ENCODE measurements around the gene GPR55.

The GPR55 gene, protein sequence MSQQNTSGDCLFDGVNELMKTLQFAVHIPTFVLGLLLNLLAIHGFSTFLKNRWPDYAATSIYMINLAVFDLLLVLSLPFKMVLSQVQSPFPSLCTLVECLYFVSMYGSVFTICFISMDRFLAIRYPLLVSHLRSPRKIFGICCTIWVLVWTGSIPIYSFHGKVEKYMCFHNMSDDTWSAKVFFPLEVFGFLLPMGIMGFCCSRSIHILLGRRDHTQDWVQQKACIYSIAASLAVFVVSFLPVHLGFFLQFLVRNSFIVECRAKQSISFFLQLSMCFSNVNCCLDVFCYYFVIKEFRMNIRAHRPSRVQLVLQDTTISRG

DNA sequence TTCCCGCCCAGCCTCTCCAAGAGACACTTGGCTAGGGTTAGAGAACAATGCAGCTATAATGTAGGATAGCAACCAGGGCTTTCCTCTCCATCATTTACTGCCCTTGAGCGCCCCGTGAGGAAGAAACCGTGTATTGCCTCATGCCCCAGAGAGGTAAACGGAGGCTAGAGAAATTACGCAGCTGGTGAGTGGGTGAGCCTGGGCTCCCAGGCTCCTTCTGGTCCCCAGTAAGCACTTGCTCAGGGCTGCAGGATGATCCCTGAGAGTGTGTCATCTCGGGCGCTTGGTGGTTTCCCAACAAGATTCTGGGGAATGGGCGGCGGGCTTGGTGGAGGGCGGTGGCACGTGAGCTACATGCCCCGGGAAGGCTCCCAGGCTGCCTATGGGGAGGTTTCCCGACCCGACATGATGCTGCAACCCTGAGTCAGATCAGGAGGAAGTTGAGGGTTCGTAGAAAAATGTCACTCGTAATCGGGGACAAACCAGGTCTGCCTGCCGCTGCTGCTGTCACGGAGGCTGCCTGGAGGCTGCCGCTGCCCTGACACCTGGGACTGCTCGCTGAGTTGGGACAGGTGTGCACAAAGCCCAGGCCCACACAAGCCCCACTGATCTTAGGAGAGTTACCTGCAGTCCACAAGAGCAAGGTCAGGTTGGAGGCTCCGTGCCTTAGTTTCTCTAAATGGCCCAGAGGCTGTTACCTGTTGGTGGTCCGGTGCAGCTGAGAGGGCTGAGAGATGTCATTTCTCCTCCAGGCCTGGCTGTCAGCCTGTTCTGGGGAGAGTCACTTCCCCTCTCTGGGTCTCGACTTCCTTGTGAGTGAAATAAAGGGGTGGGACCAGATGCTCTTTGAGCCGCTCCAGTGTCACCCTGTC, at the start of gene GPR55:
TSS of gene GPR55 (minus strand) at position 773 of the 872 bp plus-strand sequence. CDS start 14,280 bp downstream, outside the sequence.
- TF ChIP-seq, protein P1, sequence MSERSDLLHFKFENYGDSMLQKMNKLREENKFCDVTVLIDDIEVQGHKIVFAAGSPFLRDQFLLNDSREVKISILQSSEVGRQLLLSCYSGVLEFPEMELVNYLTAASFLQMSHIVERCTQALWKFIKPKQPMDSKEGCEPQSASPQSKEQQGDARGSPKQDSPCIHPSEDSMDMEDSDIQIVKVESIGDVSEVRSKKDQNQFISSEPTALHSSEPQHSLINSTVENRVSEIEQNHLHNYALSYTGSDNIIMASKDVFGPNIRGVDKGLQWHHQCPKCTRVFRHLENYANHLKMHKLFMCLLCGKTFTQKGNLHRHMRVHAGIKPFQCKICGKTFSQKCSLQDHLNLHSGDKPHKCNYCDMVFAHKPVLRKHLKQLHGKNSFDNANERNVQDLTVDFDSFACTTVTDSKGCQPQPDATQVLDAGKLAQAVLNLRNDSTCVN (tag by site-specific recombination; optimal IDR thresholded peaks at IDR 0.05): no peak
- TF ChIP-seq, protein P2, sequence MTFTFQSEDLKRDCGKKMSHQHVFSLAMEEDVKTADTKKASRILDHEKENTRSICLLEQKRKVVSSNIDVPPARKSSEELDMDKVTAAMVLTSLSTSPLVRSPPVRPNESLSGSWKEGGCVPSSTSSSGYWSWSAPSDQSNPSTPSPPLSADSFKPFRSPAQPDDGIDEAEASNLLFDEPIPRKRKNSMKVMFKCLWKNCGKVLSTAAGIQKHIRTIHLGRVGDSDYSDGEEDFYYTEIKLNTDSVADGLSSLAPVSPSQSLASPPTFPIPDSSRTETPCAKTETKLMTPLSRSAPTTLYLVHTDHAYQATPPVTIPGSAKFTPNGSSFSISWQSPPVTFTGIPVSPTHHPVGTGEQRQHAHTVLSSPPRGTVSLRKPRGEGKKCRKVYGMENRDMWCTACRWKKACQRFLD (tag by site-specific recombination; IDR thresholded peaks at IDR 0.05): no peak
- no peak for TF ChIP-seq ZNF621 (tag by site-specific recombination; IDR thresholded peaks at IDR 0.05)
- no peak for TF ChIP-seq ZNF600 (tag by site-specific recombination; IDR thresholded peaks at IDR 0.05)
- no peak for TF ChIP-seq KLF10 (tag by site-specific recombination; IDR thresholded peaks at IDR 0.05)
- TF ChIP-seq TCF7L2 (IDR thresholded peaks at IDR 0.05; ENCODE audit: borderline replicate concordance, low read depth, low read length): no peak
- no peak for TF ChIP-seq ZNF530 (tag by site-specific recombination; IDR thresholded peaks at IDR 0.05; ENCODE audit: low read depth)
- no peak for TF ChIP-seq BCL11B (tag by site-specific recombination; IDR thresholded peaks at IDR 0.05; ENCODE audit: low read depth)
- TF ChIP-seq ZBTB20 (tag by site-specific recombination; IDR thresholded peaks at IDR 0.05): no peak
- TF ChIP-seq ZNF660 (tag by site-specific recombination; IDR thresholded peaks at IDR 0.05): no peak
- no peak for TF ChIP-seq ZNF302 (tag by site-specific recombination; IDR thresholded peaks at IDR 0.05; ENCODE audit: low read depth)
- TF ChIP-seq, protein P3, sequence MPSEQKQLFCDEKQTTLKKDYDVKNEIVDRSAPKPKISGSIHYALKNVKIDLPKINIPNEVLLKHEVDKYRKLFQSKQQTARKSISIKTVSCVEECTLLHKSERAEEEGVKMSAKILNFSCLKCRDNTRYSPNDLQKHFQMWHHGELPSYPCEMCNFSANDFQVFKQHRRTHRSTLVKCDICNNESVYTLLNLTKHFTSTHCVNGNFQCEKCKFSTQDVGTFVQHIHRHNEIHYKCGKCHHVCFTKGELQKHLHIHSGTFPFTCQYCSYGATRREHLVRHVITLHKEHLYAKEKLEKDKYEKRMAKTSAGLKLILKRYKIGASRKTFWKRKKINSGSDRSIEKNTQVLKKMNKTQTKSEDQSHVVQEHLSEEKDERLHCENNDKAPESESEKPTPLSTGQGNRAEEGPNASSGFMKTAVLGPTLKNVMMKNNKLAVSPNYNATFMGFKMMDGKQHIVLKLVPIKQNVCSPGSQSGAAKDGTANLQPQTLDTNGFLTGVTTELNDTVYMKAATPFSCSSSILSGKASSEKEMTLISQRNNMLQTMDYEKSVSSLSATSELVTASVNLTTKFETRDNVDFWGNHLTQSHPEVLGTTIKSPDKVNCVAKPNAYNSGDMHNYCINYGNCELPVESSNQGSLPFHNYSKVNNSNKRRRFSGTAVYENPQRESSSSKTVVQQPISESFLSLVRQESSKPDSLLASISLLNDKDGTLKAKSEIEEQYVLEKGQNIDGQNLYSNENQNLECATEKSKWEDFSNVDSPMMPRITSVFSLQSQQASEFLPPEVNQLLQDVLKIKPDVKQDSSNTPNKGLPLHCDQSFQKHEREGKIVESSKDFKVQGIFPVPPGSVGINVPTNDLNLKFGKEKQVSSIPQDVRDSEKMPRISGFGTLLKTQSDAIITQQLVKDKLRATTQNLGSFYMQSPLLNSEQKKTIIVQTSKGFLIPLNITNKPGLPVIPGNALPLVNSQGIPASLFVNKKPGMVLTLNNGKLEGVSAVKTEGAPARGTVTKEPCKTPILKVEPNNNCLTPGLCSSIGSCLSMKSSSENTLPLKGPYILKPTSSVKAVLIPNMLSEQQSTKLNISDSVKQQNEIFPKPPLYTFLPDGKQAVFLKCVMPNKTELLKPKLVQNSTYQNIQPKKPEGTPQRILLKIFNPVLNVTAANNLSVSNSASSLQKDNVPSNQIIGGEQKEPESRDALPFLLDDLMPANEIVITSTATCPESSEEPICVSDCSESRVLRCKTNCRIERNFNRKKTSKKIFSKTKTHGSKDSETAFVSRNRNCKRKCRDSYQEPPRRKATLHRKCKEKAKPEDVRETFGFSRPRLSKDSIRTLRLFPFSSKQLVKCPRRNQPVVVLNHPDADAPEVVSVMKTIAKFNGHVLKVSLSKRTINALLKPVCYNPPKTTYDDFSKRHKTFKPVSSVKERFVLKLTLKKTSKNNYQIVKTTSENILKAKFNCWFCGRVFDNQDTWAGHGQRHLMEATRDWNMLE (tag by site-specific recombination; conservative IDR thresholded peaks at IDR 0.05; ENCODE audit: low read depth): no peak
- TF ChIP-seq ZNF629 (tag by site-specific recombination; IDR thresholded peaks at IDR 0.05): no peak
- TF ChIP-seq, protein P4, sequence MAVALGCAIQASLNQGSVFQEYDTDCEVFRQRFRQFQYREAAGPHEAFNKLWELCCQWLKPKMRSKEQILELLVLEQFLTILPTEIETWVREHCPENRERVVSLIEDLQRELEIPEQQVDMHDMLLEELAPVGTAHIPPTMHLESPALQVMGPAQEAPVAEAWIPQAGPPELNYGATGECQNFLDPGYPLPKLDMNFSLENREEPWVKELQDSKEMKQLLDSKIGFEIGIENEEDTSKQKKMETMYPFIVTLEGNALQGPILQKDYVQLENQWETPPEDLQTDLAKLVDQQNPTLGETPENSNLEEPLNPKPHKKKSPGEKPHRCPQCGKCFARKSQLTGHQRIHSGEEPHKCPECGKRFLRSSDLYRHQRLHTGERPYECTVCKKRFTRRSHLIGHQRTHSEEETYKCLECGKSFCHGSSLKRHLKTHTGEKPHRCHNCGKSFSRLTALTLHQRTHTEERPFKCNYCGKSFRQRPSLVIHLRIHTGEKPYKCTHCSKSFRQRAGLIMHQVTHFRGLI (tag by site-specific recombination; IDR thresholded peaks at IDR 0.05): no peak
- TF ChIP-seq BCL11A (tag by site-specific recombination; IDR thresholded peaks at IDR 0.05; ENCODE audit: low read depth): no peak
- no peak for TF ChIP-seq ZNF248 (tag by site-specific recombination; IDR thresholded peaks at IDR 0.05)
- TF ChIP-seq, protein P5, sequence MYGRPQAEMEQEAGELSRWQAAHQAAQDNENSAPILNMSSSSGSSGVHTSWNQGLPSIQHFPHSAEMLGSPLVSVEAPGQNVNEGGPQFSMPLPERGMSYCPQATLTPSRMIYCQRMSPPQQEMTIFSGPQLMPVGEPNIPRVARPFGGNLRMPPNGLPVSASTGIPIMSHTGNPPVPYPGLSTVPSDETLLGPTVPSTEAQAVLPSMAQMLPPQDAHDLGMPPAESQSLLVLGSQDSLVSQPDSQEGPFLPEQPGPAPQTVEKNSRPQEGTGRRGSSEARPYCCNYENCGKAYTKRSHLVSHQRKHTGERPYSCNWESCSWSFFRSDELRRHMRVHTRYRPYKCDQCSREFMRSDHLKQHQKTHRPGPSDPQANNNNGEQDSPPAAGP (tag by site-specific recombination; IDR thresholded peaks at IDR 0.05): no peak
- no peak for TF ChIP-seq ZNF174 (tag by site-specific recombination; IDR thresholded peaks at IDR 0.05)
- TF ChIP-seq OVOL3 (tag by site-specific recombination; IDR thresholded peaks at IDR 0.05): no peak
- H3K9me3 ChIP-seq (ENCODE audit: control insufficient read depth, insufficient read depth, low read depth, low read length): no peaks in the 10 kb centered on the region
- no peaks in the 10 kb centered on the region for H3K36me3 ChIP-seq (ENCODE audit: control insufficient read depth in 2 of 2, insufficient read depth in 1 of 2, low read length in 2 of 2)
- ChIA-PET POLR2A (no interaction called here), CTCF (interaction anchor here (1.8 to 3.0 kb wide), 3 partner anchors 11 to 101 kb away, joined by 7 to 15 read pairs (median 9); no protein-coding TSS in a partner anchor)
- no peak within 1 kb of the TSS for H3K27ac ChIP-seq (ENCODE audit: extremely low read depth, low read depth, low read length)
- H3K4me1 ChIP-seq (ENCODE audit: control insufficient read depth, insufficient read depth, low read length): no peaks in the 10 kb centered on the region
- no peak within 1 kb of the TSS for H3K4me3 ChIP-seq (ENCODE audit: low read depth, low read length)
